Measurements from ENCODE around the gene SPRING1. TPM values are rescaled to one million over a fixed set of nuclear protein-coding genes. Genes with fewer than 3 reads are reported as not detected.

SPRING1 gene
- total and polyA plus RNA-seq, 12 donors, result 9.7 to 33.9 (median 25.8) TPM

DNA sequence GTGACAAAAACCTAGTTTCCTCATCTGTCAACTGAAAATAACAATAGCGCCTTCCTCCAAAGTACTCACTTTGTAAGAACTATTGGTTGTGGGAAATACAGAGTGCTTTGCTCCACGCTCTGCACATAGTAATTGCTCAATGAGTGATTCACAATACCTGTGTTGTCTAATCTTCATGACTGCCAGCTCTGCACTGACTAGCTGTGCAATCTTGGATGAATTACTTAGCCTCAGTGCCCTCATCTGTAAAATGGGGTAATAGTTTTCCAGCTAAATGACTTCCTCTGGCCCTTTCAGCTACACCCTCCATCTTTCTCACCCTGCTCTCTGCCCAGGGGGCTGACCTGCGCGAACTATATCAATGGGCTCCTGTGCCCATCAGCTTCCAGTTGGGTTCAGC is 43.1 kb upstream of the SPRING1 start:
- Histone ChIP-seq H3K36me3 (replicated peaks in 1 of 2) (no peaks in the 10 kb centered on the region), H3K27ac (no peak overlapping the region), H3K4me3 (no peak overlapping the region), H3K27me3 (no peaks in the 10 kb centered on the region), H3K4me1 (replicated peaks in 1 of 2) (no peaks in the 10 kb centered on the region), H3K9me3 (replicated peaks in 1 of 3) (no peaks in the 10 kb centered on the region)
- TF ChIP-seq POLR2A (IDR thresholded peaks at IDR 0.05) (no peak), CTCF (IDR thresholded peaks at IDR 0.05) (no peak)
- 71 to 84% (median 78%) methylated on average over 4 of the region's 4 CpGs for WGBS, 4 donors
- DNase-seq, result no peak
- intact Hi-C loops (cut with DNase I), result no loop called here

DNA sequence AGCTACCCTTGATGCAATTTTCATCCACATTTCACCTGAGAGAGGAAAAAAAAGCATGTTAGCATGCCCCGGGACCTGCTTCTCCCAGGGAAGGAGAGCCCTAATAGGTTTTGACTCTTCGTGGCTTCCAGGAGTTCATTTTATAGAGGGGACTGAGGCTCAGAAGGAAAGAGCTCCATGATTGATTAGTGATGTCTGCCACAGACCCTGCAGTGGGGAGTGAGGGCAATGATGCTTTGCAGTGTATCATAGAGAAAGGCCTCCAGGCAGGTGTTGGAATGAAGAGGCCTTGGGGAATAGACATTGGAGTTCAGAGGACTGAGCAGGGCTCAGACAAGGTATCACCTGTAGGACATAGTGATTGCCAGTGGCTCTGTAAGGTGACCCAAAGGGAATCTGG is 41.7 kb upstream of the SPRING1 start:
- DNase-seq, result no peak

DNA sequence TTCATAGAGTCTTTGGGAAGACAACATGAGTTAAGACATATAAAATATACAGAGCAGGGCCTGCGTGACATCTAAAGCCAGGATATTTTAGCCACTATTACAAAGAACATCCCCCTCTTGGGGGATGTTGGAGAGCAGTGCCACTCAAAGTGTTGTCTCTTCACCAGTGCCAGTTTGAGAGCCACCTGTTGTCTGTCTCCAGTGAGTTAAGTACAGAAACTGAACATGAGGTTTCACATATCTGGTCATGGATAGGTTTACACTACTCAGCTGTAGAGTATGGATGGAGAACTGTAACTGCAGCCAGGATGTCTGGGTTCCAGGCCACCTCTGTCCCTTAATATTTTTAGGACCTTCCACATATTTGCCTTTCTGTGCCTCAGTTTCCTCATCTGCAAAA is 39.4 kb upstream of the SPRING1 start:
- Histone ChIP-seq H3K27me3 (no peaks in the 10 kb centered on the region), H3K27ac (no peak overlapping the region), H3K4me3 (no peak overlapping the region), H3K36me3 (replicated peaks in 1 of 2) (no peaks in the 10 kb centered on the region), H3K9me3 (replicated peaks in 1 of 3) (no peaks in the 10 kb centered on the region), H3K4me1 (replicated peaks in 1 of 2) (no peaks in the 10 kb centered on the region)
- intact Hi-C loops (cut with DNase I), result no loop called here
- 91 to 100% (median 98%) methylated on average over 1 of the region's 1 CpG for WGBS, 4 donors
- DNase-seq, result no peak
- TF ChIP-seq POLR2A (IDR thresholded peaks at IDR 0.05) (no peak), CTCF (IDR thresholded peaks at IDR 0.05) (no peak)

More for the DNA sequence above, 41.7 kb upstream of the SPRING1 start:
- Histone ChIP-seq H3K36me3 (replicated peaks in 1 of 2) (no peaks in the 10 kb centered on the region), H3K9me3 (replicated peaks in 1 of 3) (no peaks in the 10 kb centered on the region), H3K4me1 (replicated peaks in 1 of 2) (no peaks in the 10 kb centered on the region), H3K27ac (no peak overlapping the region), H3K4me3 (no peak overlapping the region), H3K27me3 (no peaks in the 10 kb centered on the region)
- TF ChIP-seq CTCF (IDR thresholded peaks at IDR 0.05) (no peak), POLR2A (IDR thresholded peaks at IDR 0.05) (no peak)
- intact Hi-C loops (cut with DNase I), result no loop called here
- 94 to 98% (median 96%) methylated on average over 2 of the region's 2 CpGs for WGBS, 4 donors

DNA sequence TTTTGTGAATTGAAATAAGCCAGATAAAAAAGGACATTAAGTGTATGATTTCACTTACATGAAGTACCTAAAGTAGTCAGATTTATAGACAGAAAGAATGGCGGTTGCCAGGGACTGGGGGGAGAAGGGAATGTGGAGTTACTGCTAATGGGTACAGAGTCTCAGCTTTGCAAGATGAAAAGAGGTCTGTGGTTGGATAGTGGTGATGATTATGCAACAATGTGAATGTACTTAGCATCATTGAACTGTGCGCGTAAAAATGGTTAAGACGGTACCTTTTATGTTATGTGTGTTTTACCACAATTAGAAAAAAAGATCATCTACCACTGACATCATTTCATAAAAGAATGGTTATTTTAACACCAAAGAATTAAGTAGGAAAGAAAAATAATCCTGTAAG is 36.2 kb upstream of the SPRING1 start:
- no peak overlapping the region for H3K4me3 ChIP-seq
- TF ChIP-seq POLR2A (IDR thresholded peaks at IDR 0.05), result no peak
- TF ChIP-seq CTCF (IDR thresholded peaks at IDR 0.05), result no peak
- WGBS, 4 donors, result 72 to 86% (median 73%) methylated on average over 4 of the region's 4 CpGs
- no peaks in the 10 kb centered on the region for H3K4me1 ChIP-seq (replicated peaks in 1 of 2)
- H3K27me3 ChIP-seq, result no peaks in the 10 kb centered on the region
- DNase-seq, result no peak
- no peaks in the 10 kb centered on the region for H3K36me3 ChIP-seq (replicated peaks in 1 of 2)
- intact Hi-C loops (cut with DNase I), result no loop called here
- H3K27ac ChIP-seq, result no peak overlapping the region
- no peaks in the 10 kb centered on the region for H3K9me3 ChIP-seq (replicated peaks in 1 of 3)
